ENCODE data around the gene C1S.
"Not testable (repeated sequence)": the region's sequence is repeated elsewhere in the genome, so short reads cannot be mapped to it uniquely, and the experiment has no call there.

Gene C1S

GRCh38 chr12:7046383-7047105 lies 14.0 kb upstream of the C1S start:
- 0 out of 2 replicates have a peak, but pooled peaks cover 9% of the 10 kb centered on the region for H3K27me3 ChIP-seq (ENCODE audit: insufficient read depth, low read length)
- H3K79me2 ChIP-seq (ENCODE audit: control insufficient read depth, insufficient read depth, low read length, unreplicated experiment) = no peaks in the 10 kb centered on the region
- no peak overlapping the region for H3K4me3 ChIP-seq (ENCODE audit: low read depth, low read length)
- no peaks in the 10 kb centered on the region for H3K4me1 ChIP-seq (ENCODE audit: control insufficient read depth, insufficient read depth, low read length, unreplicated experiment)
- no peak overlapping the region for H2AFZ ChIP-seq (ENCODE audit: low read length, unreplicated experiment)
- H3K36me3 ChIP-seq (ENCODE audit: insufficient read depth, low read length) = no peaks in the 10 kb centered on the region
- no peak overlapping the region for H3K27ac ChIP-seq (ENCODE audit: low read depth, low read length)

GRCh38 chr12:7047306-7047705 lies 13.2 kb upstream of the C1S start:
- Histone ChIP-seq H3K79me2 (ENCODE audit: control insufficient read depth, insufficient read depth, low read length, unreplicated experiment) (no peaks in the 10 kb centered on the region), H3K4me3 (ENCODE audit: low read depth, low read length) (no peak overlapping the region), H3K36me3 (ENCODE audit: insufficient read depth, low read length) (no peaks in the 10 kb centered on the region), H2AFZ (ENCODE audit: low read length, unreplicated experiment) (no peak overlapping the region), H3K27ac (ENCODE audit: low read depth, low read length) (no peak overlapping the region), H3K4me1 (ENCODE audit: control insufficient read depth, insufficient read depth, low read length, unreplicated experiment) (no peaks in the 10 kb centered on the region), H3K27me3 (ENCODE audit: insufficient read depth, low read length) (peaks cover 14% of the 10 kb centered on the region; the same call in 1 of the 2 replicates)

- not testable (repeated sequence) for H3K27ac ChIP-seq (ENCODE audit: low read depth, low read length); H3K79me2 ChIP-seq (ENCODE audit: control insufficient read depth, insufficient read depth, low read length, unreplicated experiment); H3K36me3 ChIP-seq (ENCODE audit: insufficient read depth, low read length); H3K4me3 ChIP-seq (ENCODE audit: low read depth, low read length); H2AFZ ChIP-seq (ENCODE audit: low read length, unreplicated experiment); H3K4me1 ChIP-seq (ENCODE audit: control insufficient read depth, insufficient read depth, low read length, unreplicated experiment)
- peaks cover 18% of the 10 kb centered on the region; the same call in 1 of the 2 replicates for H3K27me3 ChIP-seq (ENCODE audit: insufficient read depth, low read length)
Measured at GRCh38 chr12:7049445-7049951, 11.0 kb upstream of the C1S start.

GRCh38 chr12:7049973-7050372 lies 10.5 kb upstream of the C1S start:
- not testable (repeated sequence) for H2AFZ ChIP-seq (ENCODE audit: low read length, unreplicated experiment); H3K4me1 ChIP-seq (ENCODE audit: control insufficient read depth, insufficient read depth, low read length, unreplicated experiment); H3K4me3 ChIP-seq (ENCODE audit: low read depth, low read length); H3K27ac ChIP-seq (ENCODE audit: low read depth, low read length); H3K79me2 ChIP-seq (ENCODE audit: control insufficient read depth, insufficient read depth, low read length, unreplicated experiment); H3K36me3 ChIP-seq (ENCODE audit: insufficient read depth, low read length)
- H3K27me3 ChIP-seq (ENCODE audit: insufficient read depth, low read length) = peaks cover 18% of the 10 kb centered on the region; the same call in 1 of the 2 replicates

GRCh38 chr12:7054925-7055324 lies 5.6 kb upstream of the C1S start:
- Histone ChIP-seq H3K4me1 (ENCODE audit: control insufficient read depth, insufficient read depth, low read length, unreplicated experiment) (peaks cover 3% of the 10 kb centered on the region), H3K4me3 (ENCODE audit: low read depth, low read length) (no peak overlapping the region), H3K27ac (ENCODE audit: low read depth, low read length) (no peak overlapping the region)

GRCh38 chr12:7055736-7056135 lies 4.8 kb upstream of the C1S start:
- H3K36me3 ChIP-seq (ENCODE audit: insufficient read depth, low read length); H2AFZ ChIP-seq (ENCODE audit: low read length, unreplicated experiment); H3K4me3 ChIP-seq (ENCODE audit: low read depth, low read length); H3K79me2 ChIP-seq (ENCODE audit: control insufficient read depth, insufficient read depth, low read length, unreplicated experiment); H3K4me1 ChIP-seq (ENCODE audit: control insufficient read depth, insufficient read depth, low read length, unreplicated experiment); H3K27ac ChIP-seq (ENCODE audit: low read depth, low read length): not testable (repeated sequence)
- H3K27me3 ChIP-seq (ENCODE audit: insufficient read depth, low read length) = peaks cover 24% of the 10 kb centered on the region; the same call in 1 of the 2 replicates

More at GRCh38 chr12:7054925-7055324, 5.6 kb upstream of the C1S start:
- H3K79me2 ChIP-seq (ENCODE audit: control insufficient read depth, insufficient read depth, low read length, unreplicated experiment) = no peaks in the 10 kb centered on the region
- peaks cover 25% of the 10 kb centered on the region; the same call in 1 of the 2 replicates for H3K27me3 ChIP-seq (ENCODE audit: insufficient read depth, low read length)
- H2AFZ ChIP-seq (ENCODE audit: low read length, unreplicated experiment) = no peak overlapping the region
- no peaks in the 10 kb centered on the region for H3K36me3 ChIP-seq (ENCODE audit: insufficient read depth, low read length)

- Histone ChIP-seq H3K4me3 (ENCODE audit: low read depth, low read length) (no peak overlapping the region), H3K27me3 (ENCODE audit: insufficient read depth, low read length) (peaks cover 7% of the 10 kb centered on the region; the same call in 1 of the 2 replicates), H2AFZ (ENCODE audit: low read length, unreplicated experiment) (no peak overlapping the region), H3K27ac (ENCODE audit: low read depth, low read length) (no peak overlapping the region), H3K79me2 (ENCODE audit: control insufficient read depth, insufficient read depth, low read length, unreplicated experiment) (peaks cover 6% of the 10 kb centered on the region), H3K4me1 (ENCODE audit: control insufficient read depth, insufficient read depth, low read length, unreplicated experiment) (peaks cover 16% of the 10 kb centered on the region), H3K36me3 (ENCODE audit: insufficient read depth, low read length) (no peaks in the 10 kb centered on the region)
Measured at GRCh38 chr12:7058163-7058845, 2.2 kb upstream of the C1S start.

- H3K4me1 ChIP-seq (ENCODE audit: control insufficient read depth, insufficient read depth, low read length, unreplicated experiment) = peaks cover 18% of the 10 kb centered on the region
- no peak overlapping the region for H3K4me3 ChIP-seq (ENCODE audit: low read depth, low read length)
Measured at GRCh38 chr12:7058850-7059395, 1.6 kb upstream of the C1S start.

GRCh38 chr12:7059780-7060179 lies 738 bp upstream of the C1S start:
- Histone ChIP-seq H3K36me3 (ENCODE audit: insufficient read depth, low read length) (no peaks in the 10 kb centered on the region), H3K79me2 (ENCODE audit: control insufficient read depth, insufficient read depth, low read length, unreplicated experiment) (peaks cover 6% of the 10 kb centered on the region), H3K27me3 (ENCODE audit: insufficient read depth, low read length) (peaks cover 7% of the 10 kb centered on the region; the same call in 1 of the 2 replicates), H2AFZ (ENCODE audit: low read length, unreplicated experiment) (no peak overlapping the region), H3K4me1 (ENCODE audit: control insufficient read depth, insufficient read depth, low read length, unreplicated experiment) (peaks cover 25% of the 10 kb centered on the region), H3K4me3 (ENCODE audit: low read depth, low read length) (no peak overlapping the region), H3K27ac (ENCODE audit: low read depth, low read length) (peak overlapping the region; percentile 72)

More at GRCh38 chr12:7058850-7059395, 1.6 kb upstream of the C1S start:
- Histone ChIP-seq H3K27me3 (ENCODE audit: insufficient read depth, low read length) (peaks cover 7% of the 10 kb centered on the region; the same call in 1 of the 2 replicates), H3K79me2 (ENCODE audit: control insufficient read depth, insufficient read depth, low read length, unreplicated experiment) (peaks cover 6% of the 10 kb centered on the region), H3K27ac (ENCODE audit: low read depth, low read length) (no peak overlapping the region), H3K36me3 (ENCODE audit: insufficient read depth, low read length) (no peaks in the 10 kb centered on the region), H2AFZ (ENCODE audit: low read length, unreplicated experiment) (no peak overlapping the region)

- Histone ChIP-seq H3K36me3 (ENCODE audit: insufficient read depth, low read length) (peaks cover 5% of the 10 kb centered on the region; the same call in 1 of the 2 replicates), H3K27me3 (ENCODE audit: insufficient read depth, low read length) (no peaks in the 10 kb centered on the region), H3K4me3 (ENCODE audit: low read depth, low read length) (peak overlapping the region; percentile 76), H3K79me2 (ENCODE audit: control insufficient read depth, insufficient read depth, low read length, unreplicated experiment) (peaks cover 6% of the 10 kb centered on the region), H3K27ac (ENCODE audit: low read depth, low read length) (peak overlapping the region; percentile 72), H3K4me1 (ENCODE audit: control insufficient read depth, insufficient read depth, low read length, unreplicated experiment) (peaks cover 26% of the 10 kb centered on the region), H2AFZ (ENCODE audit: low read length, unreplicated experiment) (peak overlapping the region; percentile 72)
Measured at GRCh38 chr12:7061138-7061537, 620 bp downstream of the C1S start.
